Fibroblast of peridontal ligament (primary cell): ENCODE data around the gene FAM50A.

Experiments used
- DNase-seq: peaks from one replicate; pipeline ENCODE4 v3.0.0-alpha.2; 2010; ENCODE audit errors: extremely low read depth

Gene FAM50A

DNA sequence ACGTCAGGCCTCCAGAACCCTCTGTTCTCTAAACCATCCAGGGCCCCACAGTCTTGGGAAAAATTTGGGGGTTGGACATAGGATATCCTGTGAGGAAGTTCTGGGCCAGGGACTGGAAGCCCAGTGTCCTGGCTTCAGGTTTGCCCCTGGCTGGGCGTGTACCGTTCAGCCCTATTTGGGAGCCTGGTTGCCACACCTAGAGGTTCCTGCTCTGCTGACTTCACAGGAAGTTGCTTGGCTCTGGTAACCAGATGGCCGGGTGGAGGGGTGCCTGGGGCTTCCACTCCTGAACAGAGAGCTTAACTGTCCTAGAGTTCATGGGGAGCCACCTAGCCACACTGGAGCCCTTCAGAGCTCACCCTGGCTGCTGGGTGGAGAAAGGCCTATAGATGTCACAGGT is 31.5 kb upstream of the FAM50A start:
- no peak for DNase-seq

DNA sequence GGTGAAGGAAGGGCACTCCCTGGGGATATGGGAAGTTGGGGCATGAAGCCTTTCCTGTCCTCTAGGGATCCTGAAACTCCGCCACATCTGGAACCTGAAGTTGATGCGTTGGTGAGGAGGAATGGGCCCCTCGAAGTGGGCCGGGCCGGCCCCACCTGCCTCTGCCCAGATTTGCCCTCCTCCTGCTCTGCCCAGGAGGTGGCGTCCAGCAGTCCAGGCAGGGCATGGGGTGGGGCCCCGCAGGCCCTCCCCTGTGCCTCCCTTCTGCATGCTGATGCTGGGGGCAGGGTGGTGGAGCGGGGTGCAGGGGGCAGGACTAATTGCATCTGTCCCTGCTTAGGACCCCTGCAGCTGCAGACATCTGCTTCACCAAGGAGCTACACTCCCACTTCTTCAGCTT is 30.8 kb upstream of the FAM50A start:
- DNase-seq = no peak

DNA sequence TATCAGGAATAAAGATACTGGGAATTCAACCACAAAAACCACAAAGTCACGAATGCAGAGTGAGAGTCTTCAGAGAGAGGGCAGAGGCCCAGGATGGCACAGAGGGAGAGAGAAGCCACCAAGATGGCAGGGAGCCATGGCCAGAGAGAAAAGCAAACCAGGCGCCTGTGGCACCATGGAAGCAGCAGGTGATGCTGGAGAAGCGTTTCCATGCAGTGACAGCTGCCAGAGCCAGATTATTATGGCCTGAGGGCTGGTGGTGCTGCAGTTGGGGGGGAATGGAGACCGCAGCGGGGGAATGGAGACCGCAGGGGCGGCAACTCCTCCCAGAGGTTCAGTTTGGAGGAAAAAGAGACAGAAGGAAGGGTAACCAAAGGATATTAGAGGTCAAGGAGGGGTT is 26.8 kb upstream of the FAM50A start:
- no peak for DNase-seq

DNA sequence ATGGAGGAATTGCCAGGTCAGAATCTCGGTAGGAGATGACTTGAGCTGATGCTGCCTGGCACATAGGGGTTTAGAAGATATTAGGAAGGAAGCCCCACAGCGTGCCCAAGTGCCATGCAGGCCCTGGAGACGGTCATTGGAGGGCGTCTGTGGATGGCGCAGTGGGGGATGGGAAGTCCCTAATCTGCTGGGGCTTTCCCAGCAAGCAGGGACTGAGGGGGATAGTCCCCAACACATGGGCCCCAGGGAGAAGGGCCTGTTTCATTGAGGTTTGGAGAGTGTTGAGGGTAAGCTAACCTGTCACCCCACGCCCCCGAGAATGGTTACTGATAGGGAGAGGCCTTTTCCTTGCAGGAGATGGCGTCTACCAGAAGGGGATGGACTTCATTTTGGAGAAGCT is 24.8 kb upstream of the FAM50A start:
- DNase-seq = no peak

DNA sequence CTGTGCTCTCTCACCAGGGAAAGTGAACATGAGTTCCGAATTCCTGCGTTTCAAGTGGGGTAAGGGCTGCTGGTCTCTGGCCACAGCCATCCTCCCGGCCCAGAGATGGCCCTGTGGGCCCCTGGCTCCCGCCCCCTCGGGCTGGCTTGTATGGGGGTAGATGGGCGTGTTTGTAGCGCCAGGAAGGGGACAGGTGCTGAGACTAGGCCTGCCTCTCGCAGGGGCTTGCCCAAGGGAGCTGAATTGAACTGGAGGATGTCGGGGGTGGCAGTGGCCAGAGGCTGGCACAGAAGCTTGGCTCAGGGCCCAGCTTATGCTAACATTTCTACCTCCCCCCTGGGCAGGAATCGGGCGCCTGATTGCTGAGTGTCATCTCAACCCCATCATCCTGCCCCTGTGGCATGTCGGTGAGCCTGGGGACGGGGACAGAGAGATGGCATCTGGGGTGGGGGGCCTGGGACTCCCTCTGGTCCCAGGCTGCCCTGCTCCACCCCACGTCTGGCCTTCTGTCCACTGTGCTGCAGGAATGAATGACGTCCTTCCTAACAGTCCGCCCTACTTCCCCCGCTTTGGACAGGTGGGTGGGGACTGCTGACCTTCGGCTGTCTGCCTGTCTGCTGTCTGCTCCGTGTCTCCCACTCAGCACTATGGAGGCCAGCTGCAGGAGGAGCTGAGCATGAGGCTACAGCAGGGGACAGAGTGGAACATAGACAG is 24.1 kb upstream of the FAM50A start:
- no peak for DNase-seq

DNA sequence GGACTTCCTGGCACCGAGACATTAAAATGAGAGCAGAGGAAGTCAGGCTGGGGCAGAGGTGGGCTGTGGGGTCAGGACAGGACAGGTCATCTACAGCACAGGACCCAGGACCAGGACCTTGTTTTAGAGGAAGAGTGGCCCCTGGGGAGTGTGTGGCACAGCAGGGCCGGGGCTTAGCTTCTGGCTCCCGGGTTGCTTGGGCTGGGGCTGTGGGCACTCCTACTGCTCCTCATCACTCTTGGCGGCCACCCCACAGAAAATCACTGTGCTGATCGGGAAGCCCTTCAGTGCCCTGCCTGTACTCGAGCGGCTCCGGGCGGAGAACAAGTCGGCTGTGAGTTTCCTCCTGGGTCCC is 23.6 kb upstream of the FAM50A start:
- no peak for DNase-seq

DNA sequence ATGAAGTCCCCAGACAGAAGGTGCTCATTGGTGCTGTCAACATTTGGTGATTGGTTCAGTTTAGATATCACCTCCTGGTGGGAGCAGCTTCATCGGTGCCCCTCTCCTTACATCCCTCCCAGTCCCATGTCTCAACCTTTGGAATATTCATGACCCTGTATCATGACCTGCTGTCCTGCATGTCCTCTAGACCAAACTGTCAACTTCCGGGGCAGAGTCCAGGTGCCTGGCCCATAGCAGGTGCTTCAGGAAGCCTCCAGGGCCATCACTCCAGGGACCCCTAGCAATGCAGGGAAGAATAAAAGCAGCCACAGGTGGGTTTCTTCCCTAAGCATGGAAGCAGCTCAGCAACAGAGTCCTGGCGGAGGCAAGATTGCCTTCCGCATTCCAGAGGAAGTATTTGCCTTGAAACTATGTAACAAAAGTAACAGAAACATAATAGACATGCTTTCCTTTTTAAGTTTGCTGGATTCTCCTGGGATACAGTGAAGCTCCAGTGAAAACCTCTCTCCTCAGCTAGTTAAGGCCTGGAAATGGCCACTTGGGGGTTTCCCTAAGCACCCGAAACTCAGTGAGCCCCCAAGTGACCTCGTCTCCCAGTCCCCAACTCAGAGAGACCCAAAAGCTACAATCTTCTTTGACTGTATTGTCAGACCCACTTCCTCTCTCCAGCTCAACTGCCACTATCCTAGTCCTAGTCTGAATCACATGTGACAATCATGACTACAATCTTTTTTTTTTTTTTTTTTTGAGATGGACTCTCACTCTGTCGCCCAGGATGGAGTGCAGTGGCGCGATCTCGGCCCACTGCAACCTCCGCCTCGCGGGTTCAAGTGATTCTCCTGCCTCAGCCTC is 16.8 kb upstream of the FAM50A start:
- DNase-seq = no peak

DNA sequence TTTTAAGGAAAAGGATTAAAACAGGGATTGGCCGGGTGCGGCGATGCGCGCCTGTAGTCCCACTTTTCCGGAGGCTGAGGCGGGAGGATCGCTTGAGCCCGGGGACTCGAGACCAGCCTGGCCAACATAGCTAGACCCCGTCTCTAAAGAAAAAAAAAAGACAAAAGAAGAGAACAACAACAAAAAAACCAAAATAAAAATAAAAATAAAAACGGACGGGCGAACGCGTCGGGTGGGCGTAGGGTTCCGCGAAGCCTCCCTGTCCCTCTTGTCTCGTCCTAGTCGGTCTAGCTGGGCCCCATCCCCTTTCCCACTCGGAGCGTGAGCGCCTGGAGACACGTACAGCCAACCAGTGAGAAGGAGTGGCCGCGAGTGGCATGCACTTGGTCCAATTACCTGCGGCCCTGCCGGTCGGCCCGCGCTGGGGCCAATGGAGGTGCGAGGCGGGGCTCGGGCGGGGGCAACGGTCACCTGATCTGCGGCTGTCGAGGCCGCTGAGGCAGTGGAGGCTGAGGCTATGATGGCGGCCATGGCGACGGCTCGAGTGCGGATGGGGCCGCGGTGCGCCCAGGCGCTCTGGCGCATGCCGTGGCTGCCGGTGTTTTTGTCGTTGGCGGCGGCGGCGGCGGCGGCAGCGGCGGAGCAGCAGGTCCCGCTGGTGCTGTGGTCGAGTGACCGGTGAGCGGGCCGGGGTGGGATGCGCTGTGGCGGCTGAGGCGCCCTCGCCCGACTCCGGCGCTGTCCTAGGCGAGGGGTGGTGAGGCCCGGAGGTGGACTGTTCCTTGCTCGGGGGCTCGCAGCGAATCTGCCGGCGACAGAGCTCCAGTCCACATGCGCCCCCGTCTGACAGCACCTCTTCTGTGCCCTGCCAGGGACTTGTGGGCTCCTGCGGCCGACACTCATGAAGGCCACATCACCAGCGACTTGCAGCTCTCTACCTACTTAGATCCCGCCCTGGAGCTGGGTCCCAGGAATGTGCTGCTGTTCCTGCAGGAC is 15.5 kb upstream of the FAM50A start, which contains the start of gene ATP6AP1:
ATP6AP1 (plus strand) TSS at position 502 of the 996 bp plus-strand sequence; CDS start at position 518, 16 bp downstream.
- DNase-seq = peak; percentile 90

DNA sequence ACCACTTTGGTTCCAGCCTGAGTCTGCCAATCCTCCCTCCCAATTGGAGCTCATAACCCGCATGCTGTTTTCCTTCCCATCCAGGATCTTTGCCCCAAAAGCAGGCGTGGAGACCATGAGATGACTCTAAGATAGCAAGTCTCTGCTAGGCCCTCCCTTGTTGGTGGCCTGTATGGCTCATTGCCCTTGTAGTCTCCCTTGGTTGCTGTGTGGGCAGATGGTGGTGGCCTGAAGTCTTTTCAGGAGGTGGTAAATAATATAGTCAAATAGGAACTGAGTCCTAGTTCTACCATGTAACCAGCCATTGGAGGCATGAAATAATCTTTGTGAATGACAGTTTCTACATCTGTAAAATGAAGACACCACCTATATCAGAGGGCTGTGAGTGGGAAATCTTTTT is 14.2 kb upstream of the FAM50A start:
- no peak for DNase-seq

DNA sequence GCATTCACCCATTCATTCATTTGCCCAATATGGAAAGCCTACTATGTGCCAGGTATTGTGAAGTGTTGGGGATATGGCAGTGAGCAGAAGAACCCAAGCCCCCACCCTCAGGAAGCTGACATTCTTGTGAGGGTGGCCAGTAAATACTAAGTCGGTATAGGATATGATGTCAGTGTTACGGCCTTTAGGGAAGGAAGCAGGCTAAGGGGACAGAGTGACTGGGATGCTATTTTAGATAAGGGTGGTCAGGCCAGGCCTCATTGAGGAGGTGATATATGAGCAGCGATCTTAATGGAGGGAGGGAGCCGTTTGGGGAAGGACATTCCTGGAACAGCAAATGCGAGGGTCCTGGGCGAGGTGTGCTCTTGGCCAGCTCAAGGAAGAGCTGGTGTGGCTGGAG is 13.5 kb upstream of the FAM50A start:
- no peak for DNase-seq

DNA sequence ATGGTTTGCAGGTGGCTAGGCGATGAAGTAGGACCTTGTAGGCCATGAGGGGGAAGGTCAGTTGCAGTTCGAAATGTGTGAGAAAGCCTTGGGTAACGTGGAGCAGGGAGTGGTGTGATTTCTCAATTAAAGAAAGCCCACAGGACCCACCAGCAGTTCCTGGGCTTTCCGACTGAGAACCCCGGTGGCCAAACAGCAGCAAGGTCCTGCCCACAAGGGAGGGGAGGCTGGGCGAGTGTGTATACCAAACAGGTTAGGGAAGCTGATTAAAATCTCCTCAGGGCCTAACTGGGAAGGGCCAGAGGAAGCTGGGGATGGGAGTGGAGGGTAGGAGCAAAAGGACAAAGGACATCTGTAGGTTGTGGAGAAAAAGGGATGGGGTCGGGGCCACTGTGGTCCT is 13.0 kb upstream of the FAM50A start:
- DNase-seq = no peak

DNA sequence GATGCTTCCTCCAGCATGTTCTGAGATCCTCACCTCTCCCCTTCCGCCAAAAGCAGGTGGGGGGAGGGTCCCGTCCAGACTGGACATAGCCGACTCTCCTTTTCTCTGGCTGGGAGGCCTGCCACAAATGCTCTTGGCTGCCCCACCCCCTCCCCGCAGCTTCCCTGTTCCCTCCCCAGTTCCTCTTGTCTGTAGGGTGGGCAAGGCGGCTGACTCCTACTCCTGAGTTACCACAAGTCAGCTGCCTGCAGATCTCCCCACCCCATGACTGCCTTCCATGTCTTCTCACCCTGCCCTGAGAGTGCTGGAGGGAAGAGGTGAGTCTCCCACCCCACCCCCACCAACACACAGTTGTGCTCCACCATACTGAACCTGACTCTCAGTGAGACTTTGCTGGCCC is 12.6 kb upstream of the FAM50A start:
- no peak for DNase-seq

DNA sequence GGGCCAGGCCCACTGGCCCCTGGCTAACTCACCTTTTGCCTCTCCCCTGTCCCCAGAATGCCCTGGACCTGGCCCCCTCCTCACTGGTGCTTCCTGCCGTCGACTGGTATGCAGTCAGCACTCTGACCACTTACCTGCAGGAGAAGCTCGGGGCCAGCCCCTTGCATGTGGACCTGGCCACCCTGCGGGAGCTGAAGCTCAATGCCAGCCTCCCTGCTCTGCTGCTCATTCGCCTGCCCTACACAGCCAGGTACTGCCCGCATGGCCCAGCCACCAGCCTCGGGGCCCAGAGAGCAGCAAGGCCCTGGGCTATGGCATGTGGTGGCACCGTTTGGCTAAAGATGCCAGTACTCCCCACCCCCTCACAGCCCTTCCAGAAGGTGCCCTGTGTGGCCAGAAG is 11.7 kb upstream of the FAM50A start:
- no peak for DNase-seq

DNA sequence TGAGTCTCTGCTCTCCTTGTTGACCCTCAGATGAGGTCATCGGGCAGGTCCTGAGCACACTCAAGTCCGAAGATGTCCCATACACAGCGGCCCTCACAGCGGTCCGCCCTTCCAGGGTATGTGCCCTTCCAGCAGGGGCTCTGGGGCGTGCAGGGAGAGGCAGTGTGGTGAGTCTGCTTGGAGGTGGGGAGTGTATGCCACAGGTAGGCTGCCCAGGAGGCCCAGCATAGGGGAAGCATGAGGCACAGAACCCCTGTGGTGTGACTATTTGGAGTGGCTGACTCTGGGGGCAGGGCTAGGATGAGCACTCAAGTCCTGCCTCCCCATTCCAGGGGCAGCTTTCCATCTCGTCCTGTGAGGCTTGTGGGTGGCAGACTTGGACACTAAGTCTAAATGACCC is 10.3 kb upstream of the FAM50A start:
- DNase-seq = no peak

DNA sequence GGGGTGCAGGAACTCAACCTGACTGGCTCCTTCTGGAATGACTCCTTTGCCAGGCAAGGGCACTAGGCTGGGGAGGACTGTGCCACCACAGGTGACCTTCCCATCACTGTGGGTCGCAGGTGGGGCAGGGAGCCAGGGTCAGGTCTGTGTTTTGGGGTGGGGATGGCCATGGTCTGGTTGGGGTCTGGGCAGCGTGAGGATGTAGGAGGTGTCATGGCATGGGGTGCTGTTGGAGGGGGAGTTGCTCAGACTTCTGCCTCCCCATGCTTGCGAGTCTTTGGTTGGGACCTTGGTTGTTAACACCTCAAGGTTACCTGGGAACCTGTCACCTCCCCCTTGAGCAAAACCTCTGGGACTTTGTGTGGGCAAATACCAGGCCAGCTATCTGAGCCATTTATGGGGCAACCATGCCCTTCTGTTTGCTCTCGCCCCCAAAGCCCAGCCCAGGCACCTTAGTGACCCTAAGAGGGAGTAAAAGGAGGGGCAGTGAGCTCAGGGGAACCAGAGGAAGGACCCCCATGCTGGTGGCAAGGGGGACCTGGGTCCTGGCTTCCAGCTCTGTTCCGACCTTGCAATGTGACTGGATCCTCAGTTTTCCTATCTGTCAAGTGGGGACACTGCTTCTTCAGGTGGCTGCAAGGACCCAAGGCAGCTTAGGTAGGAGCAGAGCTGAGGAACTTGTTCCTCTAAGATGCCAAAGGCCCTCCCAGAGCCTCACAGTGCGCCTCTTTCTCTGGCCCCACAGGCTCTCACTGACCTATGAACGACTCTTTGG is 9.4 kb upstream of the FAM50A start:
- DNase-seq = no peak

DNA sequence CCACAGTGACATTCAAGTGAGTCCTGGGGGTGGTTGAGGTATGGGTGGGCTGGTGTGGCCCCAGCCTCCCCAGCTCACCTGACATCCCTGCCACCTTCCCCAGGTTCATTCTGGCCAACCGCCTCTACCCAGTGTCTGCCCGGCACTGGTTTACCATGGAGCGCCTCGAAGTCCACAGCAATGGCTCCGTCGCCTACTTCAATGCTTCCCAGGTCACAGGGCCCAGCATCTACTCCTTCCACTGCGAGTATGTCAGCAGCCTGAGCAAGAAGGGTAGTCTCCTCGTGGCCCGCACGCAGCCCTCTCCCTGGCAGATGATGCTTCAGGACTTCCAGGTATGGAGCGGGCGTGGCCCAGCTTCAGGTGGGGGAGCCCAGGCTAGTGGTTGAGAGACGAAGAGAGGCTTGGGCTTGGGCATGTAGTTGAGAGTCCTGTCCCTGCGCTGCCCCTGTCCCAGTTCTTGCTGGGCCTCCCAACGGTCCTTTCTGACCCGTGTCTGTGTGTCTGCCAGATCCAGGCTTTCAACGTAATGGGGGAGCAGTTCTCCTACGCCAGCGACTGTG is 8.7 kb upstream of the FAM50A start:
- no peak for DNase-seq

DNA sequence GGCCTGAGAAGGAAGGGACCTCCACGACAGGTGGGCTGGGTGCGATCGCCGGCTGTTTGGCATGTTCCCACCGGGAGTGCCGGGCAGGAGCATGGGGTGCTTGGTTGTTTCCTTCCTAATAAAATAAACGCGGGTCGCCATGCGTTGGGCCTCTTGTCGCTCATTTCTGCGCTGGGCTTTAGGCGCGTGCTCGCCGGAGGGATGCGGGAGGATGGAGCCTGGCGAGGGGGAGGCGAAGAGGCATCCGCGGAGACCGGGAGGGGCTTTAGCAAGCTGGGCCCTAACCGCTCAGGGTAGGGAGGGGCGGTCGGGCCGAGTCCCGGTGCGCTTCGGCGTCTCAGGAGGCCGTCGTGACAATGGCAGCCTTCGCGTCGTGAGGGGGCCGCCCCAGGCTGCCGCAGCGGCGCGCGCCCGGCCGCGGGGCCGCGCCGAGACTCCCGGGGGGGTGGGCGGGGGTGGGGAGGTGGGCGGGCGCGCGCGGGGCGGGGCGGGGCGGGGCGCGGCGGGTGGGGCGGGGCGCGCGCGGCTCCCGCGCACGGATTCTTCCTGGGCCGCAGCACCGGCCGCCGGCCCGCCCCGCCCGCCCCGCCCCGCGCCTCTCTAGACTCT is 7.5 kb upstream of the FAM50A start:
- no peak for DNase-seq

DNA sequence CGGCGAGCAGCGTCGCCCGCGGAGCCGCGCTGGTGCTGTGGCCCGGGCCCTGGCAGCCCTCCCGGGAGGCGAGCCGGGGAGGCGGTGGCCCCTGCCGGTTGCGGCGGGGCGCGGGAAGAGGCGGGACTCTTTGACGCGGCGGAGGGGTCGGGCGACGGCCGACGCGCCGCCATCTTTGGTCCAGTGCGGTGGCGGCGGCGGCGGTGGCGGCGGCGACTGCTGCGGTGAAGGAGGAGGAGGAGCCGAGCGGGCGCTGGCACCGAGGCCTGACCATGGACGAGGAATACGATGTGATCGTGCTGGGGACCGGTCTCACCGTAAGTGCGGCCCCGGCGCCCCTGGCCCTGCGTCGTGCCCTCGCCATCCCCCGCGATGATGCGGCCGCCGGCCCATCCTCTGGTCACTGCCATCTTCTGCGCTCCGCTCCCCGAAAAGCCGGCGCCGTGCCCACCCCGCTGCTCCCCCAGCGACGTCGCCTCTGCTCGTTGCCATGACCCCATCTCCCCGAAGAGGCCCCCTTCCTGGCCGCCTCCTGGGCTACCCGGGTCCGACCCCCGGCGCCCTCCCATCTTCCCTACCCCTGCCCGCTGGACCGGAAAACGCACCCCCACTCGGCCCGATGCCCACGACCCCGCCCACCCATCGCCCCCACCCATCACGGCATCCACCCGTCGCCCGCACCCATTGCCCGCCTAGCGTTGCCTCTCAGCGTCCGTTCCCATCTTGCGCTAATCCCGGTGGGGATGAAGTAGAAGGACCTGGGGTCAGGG is 6.8 kb upstream of the FAM50A start, which contains the start of gene GDI1:
GDI1 (plus strand) TSS at position 172 of the 770 bp plus-strand sequence; CDS start at position 273, 101 bp downstream.
- no peak for DNase-seq
